C4-2B (cell line): ENCODE data around the gene LUC7L2.

ENCODE experiments used
- ZFX ChIP-seq: fragments of 450-650 bp; IDR thresholded peaks from 2 replicates; pipeline ENCODE4 v1.6.1; 2017
- TF ChIP-seq, protein P1 (sequence below): fragments of 450-650 bp; conservative IDR thresholded peaks from 2 replicates; pipeline ENCODE4 v1.5.1; 2017; ENCODE audit warnings: mild to moderate bottlenecking

GRCh38 chr7:139334399-139335150 is 25.1 kb upstream of the LUC7L2 start:
- TF ChIP-seq, protein P1, sequence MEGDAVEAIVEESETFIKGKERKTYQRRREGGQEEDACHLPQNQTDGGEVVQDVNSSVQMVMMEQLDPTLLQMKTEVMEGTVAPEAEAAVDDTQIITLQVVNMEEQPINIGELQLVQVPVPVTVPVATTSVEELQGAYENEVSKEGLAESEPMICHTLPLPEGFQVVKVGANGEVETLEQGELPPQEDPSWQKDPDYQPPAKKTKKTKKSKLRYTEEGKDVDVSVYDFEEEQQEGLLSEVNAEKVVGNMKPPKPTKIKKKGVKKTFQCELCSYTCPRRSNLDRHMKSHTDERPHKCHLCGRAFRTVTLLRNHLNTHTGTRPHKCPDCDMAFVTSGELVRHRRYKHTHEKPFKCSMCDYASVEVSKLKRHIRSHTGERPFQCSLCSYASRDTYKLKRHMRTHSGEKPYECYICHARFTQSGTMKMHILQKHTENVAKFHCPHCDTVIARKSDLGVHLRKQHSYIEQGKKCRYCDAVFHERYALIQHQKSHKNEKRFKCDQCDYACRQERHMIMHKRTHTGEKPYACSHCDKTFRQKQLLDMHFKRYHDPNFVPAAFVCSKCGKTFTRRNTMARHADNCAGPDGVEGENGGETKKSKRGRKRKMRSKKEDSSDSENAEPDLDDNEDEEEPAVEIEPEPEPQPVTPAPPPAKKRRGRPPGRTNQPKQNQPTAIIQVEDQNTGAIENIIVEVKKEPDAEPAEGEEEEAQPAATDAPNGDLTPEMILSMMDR, result no peak
- TF ChIP-seq ZFX, result no peak
